Measurements from ENCODE around the gene SLC24A1.
"Not testable (repeated sequence)": the region's sequence is repeated elsewhere in the genome, so short reads cannot be mapped to it uniquely, and the experiment has no call there.

SLC24A1 gene

DNA sequence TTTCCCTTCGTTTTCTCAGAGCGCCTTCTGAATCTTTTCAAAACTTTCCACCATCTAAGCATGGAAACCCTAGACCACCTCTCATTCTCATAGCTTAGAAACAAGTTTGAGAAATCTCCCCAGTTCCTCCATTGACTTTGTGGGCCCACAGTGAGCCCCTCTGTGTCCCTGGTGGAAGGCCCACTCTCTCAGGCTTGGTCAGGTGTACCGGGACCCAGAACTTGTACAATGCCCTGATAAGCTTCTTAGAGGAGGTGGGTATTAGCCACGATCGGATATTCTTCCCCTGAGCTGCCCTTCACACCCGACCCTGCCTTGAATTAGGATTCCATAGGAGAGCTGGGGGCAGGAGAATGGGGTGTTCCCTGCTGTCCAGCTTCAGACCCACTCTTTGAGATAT is at the start of gene SLC24A1:
Gene SLC24A1 (plus strand): TSS at position 301 of the 400 bp plus-strand sequence. CDS start 2,143 bp downstream, outside the sequence.
- FAIRE-seq, result no peak
- no peak for DNase-seq (ENCODE audit: low spot score)

DNA sequence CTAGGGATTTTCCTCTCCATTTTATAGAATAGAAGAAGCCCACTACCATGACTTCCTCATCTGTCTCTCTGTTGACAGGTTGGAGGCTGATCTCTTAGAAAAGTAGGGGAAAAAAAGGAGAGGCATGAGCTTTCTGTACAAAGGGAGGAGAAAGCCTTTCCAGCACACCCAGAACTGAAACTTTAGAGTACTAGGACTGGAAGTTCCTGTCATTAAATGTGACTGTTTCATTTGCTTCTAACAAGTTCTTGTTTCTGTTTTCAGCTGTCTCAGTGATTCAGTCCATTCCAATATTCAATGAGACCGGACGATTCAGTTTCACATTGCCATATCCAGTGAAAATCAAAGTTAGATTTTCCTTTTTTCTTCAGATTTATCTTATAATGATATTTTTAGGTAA is 49.8 kb upstream of the SLC24A1 start:
- no peak for FAIRE-seq
- DNase-seq (ENCODE audit: low spot score), result no peak

DNA sequence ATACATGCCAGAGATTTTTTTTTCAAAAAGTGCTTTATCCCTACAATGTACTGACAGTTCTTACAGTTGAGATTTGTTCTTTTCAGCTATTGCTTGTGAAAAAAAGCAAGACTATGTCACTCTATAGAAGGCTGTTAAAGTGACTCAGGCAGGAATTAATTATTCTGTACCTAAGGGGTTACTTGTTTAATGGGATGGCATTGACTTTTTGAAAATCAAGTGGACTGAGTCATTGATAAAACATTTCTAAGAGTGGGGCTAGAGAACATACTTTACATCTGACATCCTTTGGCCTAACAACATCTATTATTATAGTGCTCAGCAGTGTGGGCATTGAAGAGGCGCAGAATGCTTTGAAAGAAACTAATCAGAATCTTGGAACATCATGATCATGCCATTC is 45.1 kb upstream of the SLC24A1 start:
- DNase-seq (ENCODE audit: low spot score) (peak; percentile 37), FAIRE-seq (no peak)

- no peak for DNase-seq (ENCODE audit: low spot score)
- FAIRE-seq, result no peak
Measured at GRCh38 chr15:65577129-65577996, 44.4 kb upstream of the SLC24A1 start.

DNA sequence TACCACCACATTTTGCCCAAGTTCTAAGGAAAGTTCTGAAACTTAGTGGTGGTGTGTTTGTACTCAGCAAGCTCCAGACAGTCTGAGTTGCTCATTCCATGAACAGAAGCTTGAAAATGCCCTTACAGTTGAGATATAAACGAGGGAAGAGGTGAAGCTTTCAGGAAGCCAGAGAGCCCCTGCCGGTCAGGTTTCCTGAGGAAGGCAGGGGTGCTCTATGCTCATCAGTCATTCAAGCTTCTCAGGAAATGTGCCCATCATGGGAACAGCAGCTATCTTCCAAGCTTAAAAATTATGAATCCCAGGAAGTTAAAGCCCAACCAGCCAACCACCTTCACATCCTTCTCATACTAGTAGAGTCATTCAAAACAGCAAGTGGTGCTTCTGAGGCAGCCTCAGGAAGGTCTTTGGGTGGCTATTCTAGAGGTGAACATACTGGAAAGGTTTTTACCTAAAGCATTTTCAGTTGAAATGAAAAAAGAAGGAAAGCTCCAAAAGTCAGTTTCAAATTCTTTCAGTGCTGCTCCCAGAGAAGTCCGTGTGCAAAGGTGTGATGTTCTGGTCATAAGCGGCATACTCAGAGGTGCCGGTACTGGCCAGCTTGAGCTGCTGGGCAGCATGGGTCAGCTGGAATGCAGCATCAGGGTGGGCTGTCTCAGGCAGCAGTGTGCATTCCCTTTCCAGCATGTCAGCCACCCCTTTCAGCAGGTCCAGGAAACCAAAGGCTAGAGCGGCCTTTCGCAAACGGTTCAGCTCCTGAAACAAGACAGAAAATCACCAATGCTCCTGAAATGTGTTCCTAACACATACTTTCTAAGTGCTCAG is 42.6 kb upstream of the SLC24A1 start:
- FAIRE-seq, result no peak
- no peak for DNase-seq (ENCODE audit: low spot score)

GRCh38 chr15:65579762-65580161 is 42.0 kb upstream of the SLC24A1 start:
- FAIRE-seq (no peak), DNase-seq (ENCODE audit: low spot score) (no peak)

- no peak for FAIRE-seq
- DNase-seq (ENCODE audit: low spot score), result peak; percentile 22
Measured at GRCh38 chr15:65580287-65580686, 41.5 kb upstream of the SLC24A1 start.

GRCh38 chr15:65583701-65584100 is 38.0 kb upstream of the SLC24A1 start:
- DNase-seq (ENCODE audit: low spot score) (peak; percentile 47), FAIRE-seq (no peak)

- DNase-seq (ENCODE audit: low spot score) (no peak), FAIRE-seq (no peak)
Measured at GRCh38 chr15:65584241-65584640, 37.5 kb upstream of the SLC24A1 start.

- DNase-seq (ENCODE audit: low spot score), result no peak
- FAIRE-seq, result no peak
Measured at GRCh38 chr15:65587094-65587493, 34.6 kb upstream of the SLC24A1 start.

DNA sequence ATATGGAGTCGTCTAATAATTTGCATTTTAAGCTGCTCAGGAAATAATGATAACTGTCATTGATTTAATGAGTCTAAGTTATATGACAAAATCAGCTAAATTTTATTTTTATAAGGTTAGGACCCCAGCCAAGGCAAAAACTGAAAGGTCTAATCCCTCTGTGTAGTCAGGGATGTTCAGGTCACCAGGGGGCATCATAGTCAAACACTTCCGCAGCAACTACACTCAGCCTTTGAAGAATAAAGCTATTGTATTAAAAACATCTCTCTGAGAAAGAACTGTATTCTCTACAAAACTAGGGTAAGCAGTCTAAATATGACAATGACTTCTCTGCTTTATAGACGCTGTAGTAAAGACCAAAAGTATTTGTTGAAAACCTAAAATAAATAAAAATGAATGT is 25.8 kb upstream of the SLC24A1 start:
- no peak for FAIRE-seq
- DNase-seq (ENCODE audit: low spot score), result no peak

- FAIRE-seq, result no peak
- no peak for DNase-seq (ENCODE audit: low spot score)
Measured at GRCh38 chr15:65598468-65598867, 23.3 kb upstream of the SLC24A1 start.

DNA sequence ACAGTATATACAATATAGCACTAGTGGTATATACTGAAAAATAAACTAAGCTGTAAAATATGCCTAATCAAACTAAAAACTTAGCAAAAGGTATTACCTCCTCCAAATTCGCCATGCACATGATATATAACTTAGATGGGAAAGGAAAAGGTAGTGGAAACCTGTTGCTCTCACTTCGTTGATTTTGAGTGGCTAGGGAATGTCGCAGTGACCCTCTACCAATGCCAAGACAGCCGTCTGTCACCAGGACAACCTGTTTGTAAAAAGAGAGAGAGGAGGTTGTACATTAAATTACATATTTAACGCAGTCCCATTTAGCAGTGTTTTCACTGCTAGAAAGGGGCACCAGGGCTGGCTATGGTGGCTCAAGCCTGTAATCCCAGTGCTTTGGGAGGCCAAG is 22.1 kb upstream of the SLC24A1 start:
- DNase-seq (ENCODE audit: low spot score), result no peak
- no peak for FAIRE-seq

GRCh38 chr15:65603134-65603533 is 18.6 kb upstream of the SLC24A1 start:
- DNase-seq (ENCODE audit: low spot score), result no peak
- FAIRE-seq, result no peak

GRCh38 chr15:65603559-65603958 is 18.2 kb upstream of the SLC24A1 start:
- DNase-seq (ENCODE audit: low spot score), result no peak
- FAIRE-seq, result no peak

- peak; percentile 91 for DNase-seq (ENCODE audit: low spot score)
- FAIRE-seq, result peak; percentile 81
Measured at GRCh38 chr15:65610871-65611718, 10.6 kb upstream of the SLC24A1 start, which contains the start of gene INTS14. Gene INTS14, minus strand, starts transcription at chr15:65611131. Its CDS starts 3,751 bp downstream, at chr15:65607380.

GRCh38 chr15:65611888-65612615 is 9.7 kb upstream of the SLC24A1 start:
- FAIRE-seq (no peak), DNase-seq (ENCODE audit: low spot score) (no peak)

DNA sequence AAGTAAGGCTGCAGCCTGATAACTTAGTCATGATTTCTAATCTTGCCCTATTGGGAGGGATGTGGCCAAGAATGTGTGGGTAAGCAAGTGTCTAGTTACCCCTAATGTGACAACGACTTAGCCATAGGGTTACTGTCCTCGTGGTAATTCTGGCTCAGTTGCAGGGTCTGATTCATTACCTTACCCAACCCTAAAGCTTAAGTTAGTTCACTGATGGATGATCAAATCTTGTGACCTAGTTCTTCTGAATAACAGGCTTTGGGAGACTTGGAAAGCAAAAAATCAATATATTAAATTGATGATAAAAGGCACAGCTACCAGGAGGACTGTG is 9.2 kb upstream of the SLC24A1 start:
- no peak for FAIRE-seq

DNA sequence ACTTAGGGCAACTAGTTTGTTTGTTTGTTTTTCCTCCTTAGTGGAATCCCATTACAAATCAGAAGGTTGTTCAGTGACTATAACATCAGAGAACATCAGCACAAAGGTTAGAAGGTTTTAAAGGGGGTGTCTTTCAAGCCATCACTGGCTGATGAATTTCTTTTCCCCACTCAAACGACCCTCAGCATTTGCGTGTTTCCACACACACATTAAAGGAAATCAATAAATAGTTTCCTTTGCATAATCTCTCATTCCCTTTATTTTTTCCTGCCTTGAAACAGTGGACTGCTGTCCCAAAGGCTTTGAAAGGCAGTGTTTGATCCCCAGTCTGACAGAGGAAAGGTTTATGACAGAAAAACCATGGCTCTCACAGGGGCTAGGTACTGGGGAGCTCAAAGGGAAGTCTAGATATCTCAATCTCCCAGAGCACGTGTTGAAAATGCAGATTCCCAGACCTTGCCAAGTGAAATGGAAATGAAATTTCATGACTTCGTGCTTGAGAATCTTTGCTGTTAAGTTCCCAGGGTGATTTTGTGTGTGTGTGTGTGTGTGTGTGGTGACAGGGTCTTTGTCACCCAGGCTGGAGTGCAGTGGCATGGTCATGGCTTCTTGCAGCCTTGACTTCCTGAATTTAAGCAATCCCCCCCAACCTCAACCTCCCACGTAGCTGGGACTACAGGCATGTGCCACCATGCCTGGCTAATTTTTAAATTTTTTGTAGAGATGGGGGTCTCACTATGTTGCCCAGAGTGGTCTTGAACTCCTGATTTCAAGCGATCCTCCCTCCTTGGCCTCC is 8.6 kb upstream of the SLC24A1 start:
- FAIRE-seq (no peak), DNase-seq (ENCODE audit: low spot score) (no peak)

More for the DNA sequence above, 9.2 kb upstream of the SLC24A1 start:
- peak; percentile 17 for DNase-seq (ENCODE audit: low spot score)

DNA sequence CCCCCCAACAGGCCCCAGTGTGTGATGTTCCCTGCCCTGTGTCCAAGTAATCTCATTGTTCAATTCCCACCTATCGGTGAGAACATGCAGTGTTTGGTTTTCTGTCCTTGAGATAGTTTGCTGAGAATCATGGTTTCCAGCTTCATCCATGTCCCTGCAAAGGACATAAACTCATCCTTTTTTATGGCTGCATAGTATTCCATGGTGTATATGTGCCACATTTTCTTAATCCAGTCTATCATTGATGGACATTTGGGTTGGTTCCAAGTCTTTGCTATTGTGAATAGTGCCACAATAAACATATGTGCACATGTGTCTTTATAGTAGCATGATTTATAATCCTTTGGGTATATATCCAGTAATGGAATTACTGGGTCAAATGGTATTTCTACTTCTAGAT is 5.9 kb upstream of the SLC24A1 start:
- DNase-seq (ENCODE audit: low spot score); FAIRE-seq: not testable (repeated sequence)
